ENCODE measurements around the gene PIM2. TPM values are rescaled to one million over a fixed set of nuclear protein-coding genes. Genes with fewer than 3 reads are reported as not detected.

PIM2 gene
- total RNA-seq, 1 donor from 2014 or later, result 3.3 TPM

DNA sequence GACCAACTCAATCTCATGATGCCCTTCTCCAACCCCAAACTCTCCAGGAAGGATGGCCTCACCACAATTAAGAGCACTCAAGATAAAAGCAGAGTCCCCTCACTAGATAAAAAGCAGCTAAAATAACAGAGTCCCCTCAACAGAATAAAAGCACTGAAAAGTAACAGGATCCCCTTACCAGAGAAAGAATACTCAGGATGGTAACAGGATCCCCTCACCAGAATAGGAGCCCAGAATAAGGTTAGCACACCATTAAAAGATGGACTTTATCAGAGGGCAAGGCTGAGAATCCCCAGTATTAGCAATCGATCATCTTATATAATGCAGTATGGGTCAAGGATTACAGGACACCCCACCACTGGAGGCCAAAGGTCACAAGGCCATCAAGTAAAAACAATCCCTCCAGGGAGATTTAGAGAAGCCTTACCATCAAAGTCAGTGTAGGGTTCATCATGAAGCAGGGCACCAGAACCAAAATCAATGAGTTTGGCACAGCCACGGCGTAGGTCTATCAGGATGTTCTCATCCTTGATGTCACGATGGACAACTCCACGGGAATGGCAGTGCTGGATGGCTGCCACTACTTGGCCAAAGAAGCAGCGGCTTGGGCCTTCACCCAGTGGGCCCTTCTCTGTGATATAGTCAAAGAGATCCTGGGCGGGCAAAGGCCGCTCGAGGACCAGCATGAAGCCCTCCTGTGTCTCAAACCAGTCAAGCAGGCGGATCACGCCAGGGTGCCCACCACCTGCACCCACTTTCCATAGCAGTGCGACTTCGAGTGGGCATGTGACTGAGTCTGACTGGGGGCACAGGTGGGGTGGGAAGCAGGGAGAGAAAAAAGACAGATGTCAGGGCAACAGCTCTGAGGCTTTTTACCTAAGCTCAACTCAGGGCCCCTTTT, 4.0 kb downstream of the PIM2 start:
- Histone ChIP-seq H3K4me3 (no peak overlapping the region), H3K4me1 (peaks cover 44% of the 10 kb centered on the region), H3K9me3 (replicated peaks) (no peaks in the 10 kb centered on the region), H3K27ac (replicated peaks) (no peak overlapping the region), H3K27me3 (ENCODE audit: low read depth) (no peaks in the 10 kb centered on the region), H3K36me3 (no peaks in the 10 kb centered on the region)
- intact Hi-C loops (cut with micrococcal nuclease), result no loop called here
- no peak for DNase-seq
- TF ChIP-seq, protein P1, sequence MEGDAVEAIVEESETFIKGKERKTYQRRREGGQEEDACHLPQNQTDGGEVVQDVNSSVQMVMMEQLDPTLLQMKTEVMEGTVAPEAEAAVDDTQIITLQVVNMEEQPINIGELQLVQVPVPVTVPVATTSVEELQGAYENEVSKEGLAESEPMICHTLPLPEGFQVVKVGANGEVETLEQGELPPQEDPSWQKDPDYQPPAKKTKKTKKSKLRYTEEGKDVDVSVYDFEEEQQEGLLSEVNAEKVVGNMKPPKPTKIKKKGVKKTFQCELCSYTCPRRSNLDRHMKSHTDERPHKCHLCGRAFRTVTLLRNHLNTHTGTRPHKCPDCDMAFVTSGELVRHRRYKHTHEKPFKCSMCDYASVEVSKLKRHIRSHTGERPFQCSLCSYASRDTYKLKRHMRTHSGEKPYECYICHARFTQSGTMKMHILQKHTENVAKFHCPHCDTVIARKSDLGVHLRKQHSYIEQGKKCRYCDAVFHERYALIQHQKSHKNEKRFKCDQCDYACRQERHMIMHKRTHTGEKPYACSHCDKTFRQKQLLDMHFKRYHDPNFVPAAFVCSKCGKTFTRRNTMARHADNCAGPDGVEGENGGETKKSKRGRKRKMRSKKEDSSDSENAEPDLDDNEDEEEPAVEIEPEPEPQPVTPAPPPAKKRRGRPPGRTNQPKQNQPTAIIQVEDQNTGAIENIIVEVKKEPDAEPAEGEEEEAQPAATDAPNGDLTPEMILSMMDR (IDR thresholded peaks at IDR 0.05; ENCODE audit: borderline replicate concordance), result no peak

DNA sequence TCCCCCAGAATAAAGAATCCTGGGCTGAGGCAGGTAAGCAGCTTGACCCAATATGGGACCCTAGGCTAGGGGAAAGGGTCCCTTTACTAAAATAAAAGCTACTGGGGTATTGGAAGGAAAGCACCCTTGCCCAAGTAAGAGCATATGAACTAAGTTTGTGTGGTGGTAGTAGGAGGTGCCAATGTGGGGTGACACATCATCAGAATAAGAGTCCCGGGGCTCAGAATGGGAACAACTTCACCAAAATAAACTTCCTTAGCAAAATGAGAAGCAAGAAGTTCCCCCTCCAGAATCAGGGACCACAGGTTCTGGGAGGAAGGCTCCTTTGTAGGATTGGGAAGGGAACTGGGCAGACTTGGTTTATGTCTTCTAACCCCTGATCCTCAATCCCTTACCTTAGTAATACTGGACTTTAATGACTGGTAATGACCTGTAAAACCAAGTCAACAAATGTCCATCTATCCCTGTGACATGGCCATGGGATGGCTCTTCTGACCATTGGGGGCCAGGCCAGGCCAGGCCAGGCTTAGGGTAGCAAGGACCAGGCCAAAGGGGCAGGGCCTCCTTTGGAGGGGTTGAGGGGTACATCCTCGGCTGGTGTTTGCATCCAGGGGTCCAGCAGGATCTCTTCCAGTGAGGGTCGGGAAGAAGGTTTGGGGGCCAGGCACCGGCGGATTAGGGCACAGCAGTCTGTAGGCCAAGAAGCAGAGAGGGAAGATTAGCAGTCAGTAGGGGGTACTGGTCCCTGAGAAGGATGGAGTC, 5.0 kb downstream of the PIM2 start:
- Histone ChIP-seq H3K9me3 (replicated peaks) (no peaks in the 10 kb centered on the region), H3K36me3 (no peaks in the 10 kb centered on the region), H3K27me3 (ENCODE audit: low read depth) (no peaks in the 10 kb centered on the region), H3K27ac (replicated peaks) (no peak overlapping the region), H3K4me1 (peaks cover 36% of the 10 kb centered on the region), H3K4me3 (no peak overlapping the region)
- no peak for DNase-seq
- intact Hi-C loops (cut with micrococcal nuclease), result no loop called here
- TF ChIP-seq, protein P1 (IDR thresholded peaks at IDR 0.05; ENCODE audit: borderline replicate concordance), result no peak

DNA sequence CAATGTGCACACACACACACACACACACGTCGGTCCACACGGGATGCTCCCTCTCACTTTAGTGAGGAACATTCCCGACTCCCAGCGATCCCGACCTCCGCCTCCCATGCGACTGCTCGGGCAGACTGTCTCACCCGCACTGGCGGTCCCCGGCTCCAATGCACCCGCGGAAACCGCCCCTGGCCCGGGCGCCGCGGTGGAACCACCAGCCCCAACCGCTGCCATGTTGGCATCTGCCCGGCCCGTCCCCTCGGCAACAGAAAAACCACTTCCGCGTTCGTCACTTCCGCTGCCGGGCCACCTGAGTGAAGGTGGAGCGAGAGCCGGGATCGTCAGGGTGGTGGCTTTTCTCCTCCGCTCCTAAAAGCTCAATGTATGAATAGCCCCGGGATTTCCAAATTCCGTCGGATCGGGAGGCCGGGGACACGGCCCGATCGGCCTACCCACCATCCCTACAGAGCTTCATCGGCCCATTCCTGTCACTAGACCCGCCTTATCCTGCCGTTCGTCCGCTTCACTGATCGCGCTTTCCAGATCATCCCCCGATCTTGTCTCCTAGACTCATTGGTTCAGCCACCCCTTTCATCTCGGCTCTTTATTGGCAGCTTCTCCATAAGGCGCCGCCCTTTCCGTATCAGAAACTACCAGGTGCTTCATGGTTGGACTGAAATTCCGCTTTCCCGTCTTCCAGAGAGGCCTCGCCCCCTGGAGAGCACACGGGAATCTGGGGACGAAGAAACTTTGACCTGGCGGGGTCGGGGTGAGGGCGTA, 7.2 kb downstream of the PIM2 start, which contains the start of gene SLC35A2:
SLC35A2 (minus strand) TSS at position 235 of the 771 bp plus-strand sequence; CDS start at position 225, 10 bp downstream.
- intact Hi-C loops (cut with micrococcal nuclease), result no loop called here
- DNase-seq, result peak; percentile 80
- Histone ChIP-seq H3K36me3 (no peaks in the 10 kb centered on the region), H3K27ac (replicated peaks) (peak within 1 kb of the TSS; percentile 79), H3K27me3 (ENCODE audit: low read depth) (no peaks in the 10 kb centered on the region), H3K9me3 (replicated peaks) (no peaks in the 10 kb centered on the region), H3K4me1 (peaks cover 20% of the 10 kb centered on the region), H3K4me3 (peak within 1 kb of the TSS; percentile 78)
- TF ChIP-seq, protein P1 (IDR thresholded peaks at IDR 0.05; ENCODE audit: borderline replicate concordance), result no peak

GRCh38 chrX:48910926-48911411, 7.9 kb downstream of the PIM2 start:
- Histone ChIP-seq H3K27me3 (ENCODE audit: low read depth) (no peaks in the 10 kb centered on the region), H3K4me1 (peaks cover 20% of the 10 kb centered on the region), H3K27ac (replicated peaks) (peak overlapping the region; percentile 79), H3K9me3 (replicated peaks) (no peaks in the 10 kb centered on the region), H3K36me3 (peaks cover under 1% of the 10 kb centered on the region), H3K4me3 (peak overlapping the region; percentile 78)
- intact Hi-C loops (cut with micrococcal nuclease), result no loop called here
- TF ChIP-seq, protein P1 (IDR thresholded peaks at IDR 0.05; ENCODE audit: borderline replicate concordance), result no peak
- DNase-seq, result no peak

Measured in left ventricle myocardium inferior (tissue), 1 donor.